DMS53 (cell line): ENCODE data around the gene DCAF4.
A peak's percentile ranks its signal among the peaks of the same experiment; 100 is the strongest.

Experiments
- DNase-seq: peaks from one replicate; lab custom pipeline; 2025; lab: John Stamatoyannopoulos, UW

The DCAF4 gene

DNA sequence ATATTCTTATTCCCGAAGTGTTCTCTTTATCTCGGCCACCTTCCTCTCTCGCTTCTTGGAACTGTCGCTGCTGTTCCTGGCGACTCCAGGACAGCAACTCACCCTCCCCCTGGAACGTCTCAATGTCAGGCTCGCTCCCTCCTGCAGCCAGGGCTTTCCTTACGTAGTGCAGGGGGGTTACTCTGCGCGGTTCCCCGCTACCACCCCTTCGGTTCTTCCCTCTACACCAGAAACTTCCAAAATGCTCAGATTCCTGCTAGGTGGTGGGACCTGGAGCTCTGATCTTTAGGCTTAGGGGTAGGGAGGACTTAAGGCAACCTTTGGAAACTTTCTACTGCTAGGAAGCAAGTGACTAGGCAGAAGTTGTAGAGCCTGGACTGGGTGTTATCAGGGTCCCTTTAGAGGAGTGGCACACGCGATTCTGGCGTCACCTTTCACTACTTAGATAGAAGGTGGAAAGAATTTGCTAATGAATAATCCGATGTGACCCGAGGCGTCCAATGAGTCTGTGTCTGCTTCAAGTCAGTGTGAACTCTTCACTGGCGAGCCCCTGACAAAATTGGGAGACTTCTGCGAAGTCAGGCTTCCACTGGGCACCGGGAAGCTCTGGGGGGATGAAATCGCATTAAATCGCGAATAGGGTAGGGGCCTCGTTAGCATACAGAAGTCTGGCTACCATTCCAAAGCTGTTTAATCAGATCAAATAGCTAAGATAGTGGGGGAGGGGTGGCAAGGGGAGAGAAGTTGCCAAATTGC is 31.5 kb upstream of the DCAF4 start:
- DNase-seq: no peak

DNA sequence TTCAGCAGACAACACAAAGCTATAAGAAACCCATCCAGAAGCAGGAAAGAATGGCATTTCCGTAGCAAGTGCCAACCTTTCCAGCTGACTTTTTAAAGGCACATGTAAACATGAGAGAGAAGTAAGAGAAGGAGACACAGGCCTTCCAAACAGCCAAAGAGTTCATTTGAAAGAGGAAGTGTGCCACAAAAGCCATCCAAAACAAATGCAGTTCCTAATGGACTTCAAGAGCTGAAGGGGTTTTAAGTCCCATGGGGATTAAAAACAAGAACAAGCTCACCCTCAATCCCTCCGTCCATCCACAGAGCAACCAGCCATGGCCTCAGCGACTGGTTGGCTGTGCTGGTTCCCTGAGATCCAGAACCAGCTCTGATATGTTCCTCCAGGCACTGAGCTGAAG is 27.8 kb upstream of the DCAF4 start:
- no peak for DNase-seq

DNA sequence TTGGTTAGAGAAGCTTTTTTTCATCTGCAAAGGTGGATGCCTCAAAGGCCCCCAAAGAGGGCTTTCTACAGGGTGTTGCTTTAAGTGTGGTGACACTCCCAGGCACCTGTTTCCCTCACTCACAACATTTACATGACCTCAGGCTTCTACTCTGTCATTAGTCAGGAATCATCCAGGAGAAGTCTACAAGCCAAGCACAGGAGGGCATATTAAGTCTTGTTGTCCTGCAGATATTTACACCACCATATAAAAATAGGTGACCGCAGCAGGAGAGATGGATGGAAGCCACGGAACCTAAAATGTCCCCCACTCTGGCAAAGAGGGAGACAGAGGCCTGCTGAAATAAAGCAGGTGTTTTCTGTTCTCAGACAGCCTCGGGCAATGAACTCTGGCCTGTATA is 24.9 kb upstream of the DCAF4 start:
- no peak for DNase-seq

DNA sequence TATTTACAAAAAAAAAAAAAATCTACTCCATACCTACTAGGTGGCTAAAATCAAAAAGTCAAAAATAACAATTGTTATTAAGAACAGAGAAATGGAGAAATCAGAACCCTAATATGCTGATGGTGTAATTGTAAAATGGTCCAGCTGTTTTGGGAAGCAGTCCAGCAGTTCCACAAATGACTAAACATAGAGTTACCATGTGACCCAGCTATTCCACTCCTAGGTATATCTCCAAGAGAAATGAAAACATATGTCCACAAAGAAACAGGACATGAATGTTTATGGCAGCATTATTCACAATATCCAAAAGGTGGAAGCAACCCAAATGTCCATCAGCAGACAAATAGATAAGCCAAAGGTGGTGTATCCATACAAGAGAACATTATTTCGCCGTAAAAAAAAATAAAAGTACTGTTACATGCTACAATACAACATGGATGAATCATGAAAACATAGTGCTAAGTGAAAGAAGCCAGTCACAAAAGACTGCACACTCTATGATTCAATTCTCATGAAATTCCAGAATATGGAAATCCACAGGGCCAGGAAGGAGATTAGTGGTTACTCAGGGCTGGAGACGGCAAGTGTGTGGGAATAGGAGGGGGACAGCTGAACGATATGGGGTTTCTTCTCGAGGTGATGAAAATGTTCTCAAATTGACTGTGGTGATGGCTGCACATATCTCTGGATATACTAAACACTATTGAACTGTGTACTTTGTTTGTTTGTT is 23.3 kb upstream of the DCAF4 start:
- no peak for DNase-seq

DNA sequence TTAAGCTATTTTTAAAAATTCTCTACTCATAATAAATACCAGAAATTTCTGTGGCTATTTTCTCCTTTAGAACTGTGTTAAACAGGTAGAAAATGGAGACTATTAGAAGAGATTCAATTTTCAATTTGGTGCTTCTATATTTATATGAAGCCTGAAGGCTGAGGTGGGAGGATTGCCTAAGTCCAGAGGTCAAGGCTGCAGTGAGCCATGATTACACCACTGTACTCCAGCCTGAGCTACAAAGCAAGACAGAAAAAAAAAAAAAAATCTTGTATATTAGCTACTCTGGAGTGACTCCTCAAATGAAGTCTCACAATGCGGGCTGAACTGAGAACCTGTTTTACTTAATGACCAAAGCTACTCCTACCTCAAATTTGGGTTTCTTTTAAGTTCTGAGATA is 22.5 kb upstream of the DCAF4 start:
- DNase-seq: no peak

DNA sequence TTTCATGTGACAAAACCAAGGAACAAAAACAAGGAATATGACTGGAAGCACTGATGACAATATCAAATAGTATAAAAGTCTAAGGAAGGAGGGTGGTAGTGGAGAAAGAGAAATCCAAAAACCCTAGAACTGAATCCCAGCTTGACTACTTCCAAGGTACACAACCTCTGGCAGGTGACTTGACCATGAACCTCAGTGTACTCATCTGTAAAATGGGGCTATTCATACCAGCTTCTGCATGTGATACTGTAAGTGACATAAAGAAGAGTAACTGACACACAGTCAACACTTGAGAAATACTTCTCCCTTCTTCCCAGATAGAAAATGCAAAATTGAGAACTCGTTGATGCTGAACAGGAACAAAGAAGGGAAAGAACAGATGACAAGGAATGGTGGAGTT is 22.0 kb upstream of the DCAF4 start:
- DNase-seq: no peak

DNA sequence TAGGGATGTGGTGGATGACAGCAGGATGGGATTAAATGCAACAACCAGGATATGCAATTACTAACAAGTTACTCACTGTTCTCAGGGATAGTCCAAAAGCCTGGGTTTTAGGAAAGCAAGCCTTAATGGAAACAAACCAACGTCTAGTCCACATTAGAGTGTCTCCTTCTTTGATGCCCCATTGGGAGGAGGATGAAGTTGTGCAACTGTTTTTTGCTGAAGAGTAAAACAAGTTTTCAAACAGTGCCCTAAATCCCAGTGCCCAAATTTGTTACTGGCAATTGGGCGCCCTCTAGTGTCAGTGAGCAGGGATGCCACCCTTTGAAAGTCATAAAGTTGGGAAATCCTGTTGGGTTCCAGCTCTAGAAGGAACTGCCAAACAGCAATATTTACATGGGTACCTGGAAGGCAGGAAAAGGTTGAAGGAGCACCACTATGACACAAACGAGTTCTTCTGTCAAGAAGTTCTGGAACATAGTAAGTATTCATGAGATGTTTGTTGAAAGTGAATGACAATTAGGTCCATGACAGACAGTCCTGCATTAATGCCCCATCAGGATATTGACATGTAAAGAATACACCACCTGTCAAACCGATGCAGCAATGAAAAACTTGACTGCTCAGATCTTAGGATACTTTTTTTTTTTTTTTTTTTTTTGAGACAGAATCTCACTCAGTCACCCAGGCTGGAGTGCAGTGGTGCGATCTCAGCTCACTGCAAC is 21.3 kb upstream of the DCAF4 start:
- peak; percentile 65 for DNase-seq

DNA sequence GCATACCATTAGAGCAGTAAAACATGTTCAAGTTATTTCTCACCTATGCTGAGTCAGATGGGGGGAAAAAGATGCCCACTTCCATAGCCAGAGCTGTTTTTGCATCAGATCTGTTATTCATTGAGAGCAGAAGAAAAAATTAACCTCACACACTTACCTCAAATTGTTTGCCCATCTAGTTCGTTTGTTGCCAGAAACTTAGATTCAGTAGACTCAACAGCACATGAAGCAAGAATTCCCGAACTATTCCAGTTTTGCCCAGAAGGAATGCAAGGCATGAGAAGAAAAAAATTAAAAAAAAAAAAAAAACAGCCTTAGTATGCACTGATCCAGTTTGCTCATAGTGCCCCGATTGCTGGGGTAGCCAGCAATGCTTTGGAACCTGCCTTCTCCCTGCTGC is 19.9 kb upstream of the DCAF4 start:
- DNase-seq: no peak

DNA sequence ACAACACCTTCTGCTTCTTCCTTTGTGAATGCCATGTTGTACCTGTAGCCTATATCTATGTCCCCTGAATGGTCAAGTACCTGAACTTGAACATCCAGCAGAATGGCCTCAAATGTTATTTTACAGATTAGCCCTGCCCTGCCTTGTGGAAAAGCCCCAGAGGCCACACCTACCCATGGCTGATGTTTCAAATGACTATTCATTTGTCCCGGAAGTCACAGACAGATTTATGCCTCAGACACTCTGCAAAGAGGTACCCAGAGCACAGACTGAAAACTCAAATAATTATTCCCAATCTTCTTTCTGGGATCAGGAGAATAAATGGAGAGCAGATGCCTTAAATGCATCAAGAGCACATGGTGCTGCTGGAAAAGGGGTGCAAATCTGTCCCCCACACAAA is 19.4 kb upstream of the DCAF4 start:
- DNase-seq: no peak

DNA sequence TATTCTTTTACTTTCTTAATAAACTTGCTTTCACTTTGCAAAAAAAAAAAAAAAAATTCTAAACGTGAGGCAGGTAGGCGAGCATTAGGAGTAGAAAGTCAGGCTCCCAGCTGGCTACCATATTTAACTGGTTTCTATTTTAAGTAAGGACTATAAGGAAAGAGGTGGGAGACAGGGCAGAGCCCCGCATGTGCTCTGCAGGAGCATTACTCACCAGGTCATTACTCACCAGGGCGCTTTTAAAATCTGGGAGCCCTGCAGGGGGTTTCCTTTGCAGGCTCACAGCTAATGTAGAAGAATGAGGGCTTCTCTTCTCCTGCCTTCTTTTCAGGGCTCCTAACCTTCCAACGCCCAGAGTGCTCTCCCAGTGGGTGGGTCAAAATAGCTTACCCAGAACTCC is 18.4 kb upstream of the DCAF4 start:
- no peak for DNase-seq

DNA sequence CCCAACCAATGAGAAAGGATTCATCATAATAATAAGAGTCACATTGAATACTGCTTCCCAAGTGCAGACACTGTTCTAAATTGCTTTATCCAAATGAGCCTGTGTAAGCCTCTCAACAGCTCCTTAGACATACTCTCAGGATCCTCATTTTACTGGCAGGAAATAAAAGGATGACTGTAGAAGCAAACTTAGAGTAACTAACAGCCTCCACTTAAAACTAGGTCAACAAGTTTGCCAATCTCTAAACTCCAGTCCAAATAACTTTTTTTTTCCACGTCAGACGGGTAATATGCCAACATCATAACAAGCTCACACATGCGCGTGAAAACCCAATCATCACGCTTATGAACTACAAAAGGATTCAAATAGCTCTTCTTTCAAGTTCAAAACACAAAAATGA is 17.1 kb upstream of the DCAF4 start:
- no peak for DNase-seq

DNA sequence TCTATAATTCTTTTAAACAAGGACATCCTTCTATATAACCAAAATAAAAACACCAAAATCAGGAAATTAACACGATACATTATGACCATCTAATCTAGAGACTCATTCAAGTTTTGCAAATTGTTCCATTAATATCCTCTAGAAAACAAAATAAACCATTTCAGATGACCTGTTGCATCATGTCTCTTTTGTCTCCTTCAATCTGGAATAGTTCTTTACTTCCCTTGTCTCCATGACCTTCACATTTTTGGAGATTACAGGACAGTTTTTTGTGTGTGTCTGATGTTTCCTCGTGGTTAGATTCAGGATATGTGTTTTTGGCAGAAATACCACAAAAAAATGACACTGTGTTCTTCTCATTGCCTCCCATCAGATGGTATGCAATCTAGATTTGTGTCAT is 12.5 kb upstream of the DCAF4 start:
- DNase-seq: no peak

DNA sequence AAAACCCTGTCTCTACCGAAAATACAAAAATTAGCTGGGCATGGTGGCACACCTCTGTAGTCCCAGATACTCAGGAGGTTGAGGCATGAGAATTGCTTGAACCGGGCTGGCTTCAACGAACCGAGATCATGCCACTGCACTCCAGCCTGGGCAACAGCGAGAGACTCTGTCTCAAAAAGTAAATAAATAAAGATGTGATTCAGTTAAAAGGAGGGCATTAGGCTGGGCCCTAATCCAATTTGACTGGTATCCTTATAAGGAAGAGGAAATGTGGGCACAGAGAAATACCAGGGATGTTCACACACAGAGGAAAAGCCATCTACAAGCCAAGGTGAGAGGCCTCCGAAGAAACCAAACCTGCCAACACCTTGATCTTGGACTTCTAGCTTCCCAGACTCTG is 10.1 kb upstream of the DCAF4 start:
- no peak for DNase-seq

DNA sequence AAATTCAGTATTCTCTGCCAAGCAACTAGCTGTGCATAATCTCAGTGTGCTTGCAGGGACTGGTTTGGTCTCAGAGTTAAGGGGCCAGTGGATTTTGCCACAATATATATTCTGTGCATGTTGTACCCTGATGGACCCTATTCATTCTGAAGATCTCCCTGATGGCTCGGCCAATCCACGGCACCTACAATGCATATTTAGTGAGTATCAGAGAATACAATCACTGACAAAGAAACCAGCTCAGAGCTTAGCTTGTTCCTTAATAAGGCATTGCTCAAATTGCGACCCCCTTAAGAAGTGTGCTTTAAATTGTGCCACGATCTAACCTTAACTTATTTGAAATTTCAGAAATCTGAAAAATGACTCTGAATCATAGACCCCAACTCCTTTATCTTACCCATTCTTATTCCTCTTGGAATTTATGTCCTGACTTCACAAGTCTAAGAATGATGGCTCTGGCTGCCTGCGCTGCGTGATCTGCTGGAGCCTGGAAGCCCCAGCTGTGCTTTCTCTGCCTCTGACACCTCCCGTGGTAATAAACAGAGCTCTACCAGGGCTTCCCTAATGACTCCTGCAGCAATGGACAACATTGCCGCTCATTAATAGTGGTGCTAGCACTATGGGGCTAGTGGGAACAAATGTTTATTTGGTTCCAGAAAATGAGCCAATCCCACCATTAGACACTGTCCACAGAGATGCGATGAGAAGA is 9.0 kb upstream of the DCAF4 start:
- DNase-seq: no peak

DNA sequence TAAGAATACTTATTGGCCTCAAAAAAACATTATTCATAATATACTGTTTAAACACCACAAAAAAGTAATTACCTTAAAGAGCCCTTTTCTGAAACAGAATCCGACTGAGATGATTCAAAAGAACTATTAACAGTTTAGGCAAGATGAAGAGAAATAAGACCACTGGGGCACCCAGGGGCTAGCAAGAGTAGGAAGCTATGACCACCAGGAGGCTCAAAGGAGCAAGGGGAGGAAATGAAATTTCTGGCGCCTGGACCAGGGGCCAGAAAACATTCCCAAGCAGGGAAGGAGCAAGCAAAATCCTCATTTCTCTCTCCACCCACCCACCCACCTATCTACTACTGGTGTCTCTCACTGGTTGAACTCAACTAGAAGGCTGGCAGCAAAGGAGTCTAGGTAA is 6.3 kb upstream of the DCAF4 start:
- DNase-seq: no peak

DNA sequence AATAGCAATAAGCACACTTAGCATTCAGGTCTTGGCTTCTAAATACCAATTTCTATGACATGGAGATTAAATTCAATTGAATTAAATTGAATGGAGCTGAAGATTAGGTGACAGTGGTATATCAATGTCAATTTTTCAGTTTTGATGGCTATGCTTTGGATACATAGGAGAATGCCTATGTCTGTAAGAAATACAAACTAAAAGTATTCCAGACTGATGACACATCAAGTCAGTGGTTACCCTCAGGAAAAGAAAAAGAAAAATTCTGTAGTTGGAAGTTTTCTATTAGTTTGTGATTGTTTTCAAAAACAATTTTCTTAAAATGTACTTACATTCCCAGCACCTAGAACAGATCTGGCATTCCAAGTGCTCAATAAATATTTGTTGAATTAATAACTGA is 4.9 kb upstream of the DCAF4 start:
- no peak for DNase-seq

DNA sequence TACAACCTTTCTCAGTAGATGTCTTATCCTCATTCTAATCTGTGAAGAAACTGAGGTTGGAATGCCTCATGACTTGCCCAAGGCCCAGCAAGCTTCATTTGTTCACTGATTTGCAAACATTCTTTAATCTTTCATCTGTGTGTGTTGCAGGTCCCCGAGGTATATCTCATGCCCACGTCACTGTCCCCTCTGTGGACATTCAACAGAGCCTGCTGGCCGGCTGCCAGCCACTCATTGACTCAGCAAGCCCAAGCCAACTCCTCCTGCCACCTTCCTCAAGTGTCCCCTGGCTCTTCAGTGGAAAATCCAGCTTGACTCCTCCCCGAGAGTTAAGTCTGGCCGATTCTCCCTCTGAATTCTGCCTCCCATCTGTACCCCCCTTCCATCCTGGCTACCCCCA is 1.9 kb upstream of the DCAF4 start:
- DNase-seq: peak; percentile 73

DNA sequence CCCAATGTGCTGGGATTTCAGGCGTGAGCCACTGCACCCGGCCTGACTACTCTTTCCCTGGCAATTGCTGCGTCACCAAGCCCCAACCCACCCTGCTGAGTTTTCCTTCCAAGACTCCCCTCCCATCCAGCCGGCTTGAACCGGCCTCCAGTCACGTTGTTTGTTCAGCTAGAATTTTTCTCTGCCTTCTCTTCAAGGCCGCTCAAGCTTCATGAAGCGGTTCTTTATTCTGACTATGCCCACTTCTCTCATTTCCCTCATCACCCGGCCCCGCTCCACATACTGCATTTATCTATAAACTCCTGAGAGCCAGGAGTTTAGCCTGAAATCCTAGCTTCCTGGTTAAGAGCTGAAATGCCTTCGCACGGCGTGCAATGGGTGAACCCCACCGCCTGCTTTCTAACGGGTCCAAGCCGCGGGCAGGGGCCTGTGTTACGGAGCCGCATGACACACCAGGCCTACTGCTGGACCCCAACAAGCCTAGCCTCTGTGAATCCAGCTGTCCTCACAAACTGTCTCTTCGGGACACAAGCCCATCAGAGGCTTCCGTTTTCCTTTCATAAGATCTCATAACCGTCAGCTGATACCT is 999 bp upstream of the DCAF4 start:
- no peak for DNase-seq

DNA sequence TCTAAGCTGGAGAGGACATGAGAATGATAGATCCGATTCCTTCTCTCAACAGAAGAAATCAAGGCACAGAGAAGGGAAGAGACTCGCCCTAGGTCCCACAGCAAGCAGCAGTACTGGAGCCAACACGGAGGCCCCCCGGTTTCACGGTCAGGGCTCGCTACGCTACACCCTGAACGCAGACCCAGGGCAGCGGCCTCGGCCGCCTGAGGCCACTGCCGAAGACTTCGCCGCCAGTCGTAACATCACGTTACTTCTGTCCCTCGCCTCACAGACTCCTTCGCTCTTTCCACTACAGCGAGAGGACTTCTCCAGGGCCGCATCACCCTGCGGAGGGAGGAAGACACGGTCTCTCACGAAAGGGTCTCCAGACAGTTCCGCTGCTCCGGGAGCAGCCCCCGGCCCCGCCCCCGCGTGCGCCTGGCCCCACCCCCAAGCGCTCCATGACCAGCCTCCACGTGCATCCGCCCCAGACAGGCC is 411 bp upstream of the DCAF4 start:
- no peak for DNase-seq

DNA sequence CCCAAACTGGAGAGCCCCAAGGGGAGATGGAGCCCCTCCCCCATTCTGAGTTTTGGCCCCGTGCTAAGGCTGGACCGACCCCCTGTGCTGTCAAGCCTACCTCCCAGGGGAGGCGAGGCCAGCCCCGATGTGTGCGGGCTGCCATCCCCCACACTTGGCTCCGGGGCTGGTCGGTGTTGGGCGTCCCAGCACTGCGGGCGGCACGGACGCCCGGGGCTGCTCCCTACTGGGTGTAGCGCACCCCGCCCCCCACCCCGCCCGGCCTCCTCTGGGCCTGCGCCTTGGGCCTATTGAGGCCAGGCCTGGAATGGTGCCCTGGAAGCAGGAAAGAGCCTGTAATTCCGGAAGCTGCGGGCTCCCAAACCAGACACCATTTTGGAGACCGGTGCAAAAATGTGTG is 2.6 kb downstream of the DCAF4 start:
- DNase-seq: no peak

DNA sequence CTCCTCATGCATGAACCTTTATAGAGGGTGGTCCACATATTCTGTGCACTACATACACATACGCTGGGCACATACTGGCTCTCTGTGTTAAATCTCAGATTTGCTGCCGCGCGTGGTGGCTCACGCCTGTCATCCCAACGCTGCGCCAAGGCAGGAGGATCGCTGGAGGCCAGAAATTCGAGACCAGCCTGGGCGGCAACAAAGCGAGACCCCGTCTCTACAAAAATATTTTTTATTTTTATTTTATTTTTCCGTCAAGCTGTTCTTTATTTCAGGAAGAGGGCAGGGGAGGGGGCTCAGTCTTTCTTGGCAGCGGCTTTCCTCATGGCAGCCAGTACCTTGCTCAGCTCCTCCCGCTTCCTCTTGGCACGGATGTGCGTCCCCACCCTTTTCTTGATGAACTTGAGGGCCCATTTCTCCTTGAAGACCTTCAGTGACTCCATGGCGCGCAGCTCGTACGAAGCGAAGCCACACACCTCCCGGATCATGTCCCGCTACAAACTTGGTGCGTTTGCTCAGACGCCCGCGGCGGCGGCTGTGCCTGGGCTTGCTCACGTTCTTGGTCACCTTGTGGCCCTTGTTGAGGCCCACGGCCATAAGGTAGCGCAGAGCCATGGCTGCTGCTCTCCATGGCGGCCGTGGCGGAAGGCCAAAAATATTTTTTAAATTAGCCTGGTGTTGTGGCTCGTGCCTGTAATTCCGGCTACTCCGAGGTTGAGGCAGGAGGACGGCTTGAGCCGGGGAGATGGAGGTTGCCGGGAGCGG is 3.2 kb downstream of the DCAF4 start:
- DNase-seq: no peak
